ENCODE data around the gene PRPSAP1.

PRPSAP1 gene

GRCh38 chr17:76382803-76383545 lies 29.3 kb upstream of the PRPSAP1 start:
- no peak for TF ChIP-seq CTCF (IDR thresholded peaks at IDR 0.05; ENCODE audit: low read depth, low read length)
- peak; percentile 69 for DNase-seq (ENCODE audit: low read depth, low spot score)
- peak overlapping the region; percentile 55 for H3K4me3 ChIP-seq (ENCODE audit: low read depth, low read length)
- in situ Hi-C loops (cut with HindIII; ENCODE audit: low sequenced_read_pairs) = no loop called here

DNA sequence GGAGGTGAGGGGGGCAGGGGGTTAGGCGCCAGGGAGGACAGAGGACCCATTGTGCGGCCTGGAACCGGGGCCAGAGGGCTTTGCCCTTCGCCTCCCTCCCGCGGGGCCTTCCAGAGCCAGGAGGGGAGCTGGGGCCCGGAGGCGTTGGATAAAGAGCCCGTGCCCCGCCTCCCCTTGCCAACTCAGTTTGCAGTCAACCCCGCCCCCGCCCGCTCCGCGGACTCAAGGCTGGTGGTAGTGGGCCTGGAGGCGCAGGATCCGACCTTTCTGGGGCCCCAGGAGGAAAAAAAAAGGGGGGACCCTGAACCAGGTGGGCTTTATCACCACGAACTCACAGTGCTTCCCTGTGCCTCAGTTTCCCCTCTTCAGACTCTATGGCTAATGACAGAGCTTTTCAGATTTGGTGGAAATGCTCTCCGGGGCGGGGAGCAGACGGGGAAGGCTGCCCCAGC lies 28.7 kb upstream of the PRPSAP1 start:
- DNase-seq (ENCODE audit: low read depth, low spot score) = peak; percentile 49
- peak overlapping the region; percentile 55 for H3K4me3 ChIP-seq (ENCODE audit: low read depth, low read length)
- TF ChIP-seq CTCF (IDR thresholded peaks at IDR 0.05; ENCODE audit: low read depth, low read length) = no peak
- in situ Hi-C loops (cut with HindIII; ENCODE audit: low sequenced_read_pairs) = no loop called here

DNA sequence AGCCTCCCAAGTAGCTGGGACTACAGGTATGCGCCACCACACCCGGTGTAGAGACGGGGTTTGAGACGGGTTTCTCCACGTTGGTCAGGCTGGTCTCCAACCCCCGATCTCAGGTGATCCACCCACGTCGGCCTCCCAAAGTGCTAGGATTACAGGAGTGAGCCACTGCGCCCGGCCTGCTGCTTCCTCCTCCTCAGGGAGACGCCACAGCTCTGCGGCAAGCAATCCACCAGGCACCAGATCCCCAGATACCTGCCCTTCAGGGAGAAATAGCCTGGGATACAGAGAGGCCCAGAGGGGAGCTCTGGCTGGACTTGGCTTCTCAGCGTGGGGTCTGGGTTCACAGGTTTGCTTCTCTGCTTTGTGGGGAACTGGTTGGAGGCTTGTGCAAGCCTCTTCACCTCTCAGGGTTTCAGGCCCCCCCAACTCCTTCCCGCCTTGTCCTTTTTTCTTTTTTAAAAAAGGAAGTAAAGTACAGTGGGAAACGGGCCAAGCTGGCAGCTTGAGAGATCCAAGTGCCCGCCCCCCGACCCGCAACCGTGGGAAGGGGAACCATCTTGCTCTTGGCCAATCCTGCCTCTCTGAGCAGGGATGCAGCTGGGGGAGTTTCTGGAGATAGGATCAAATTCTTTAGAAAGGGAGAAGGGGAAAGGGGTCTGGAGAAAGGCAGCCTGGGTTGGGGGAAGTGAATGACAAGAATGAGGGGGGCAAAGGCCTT lies 28.1 kb upstream of the PRPSAP1 start:
- DNase-seq (ENCODE audit: low read depth, low spot score) = no peak
- no peak overlapping the region for H3K4me3 ChIP-seq (ENCODE audit: low read depth, low read length)
- TF ChIP-seq CTCF (IDR thresholded peaks at IDR 0.05; ENCODE audit: low read depth, low read length) = no peak
- in situ Hi-C loops (cut with HindIII; ENCODE audit: low sequenced_read_pairs) = no loop called here

- in situ Hi-C loops (cut with HindIII; ENCODE audit: low sequenced_read_pairs) = no loop called here
Observed at GRCh38 chr17:76379646-76380376, 26.1 kb upstream of the PRPSAP1 start.

DNA sequence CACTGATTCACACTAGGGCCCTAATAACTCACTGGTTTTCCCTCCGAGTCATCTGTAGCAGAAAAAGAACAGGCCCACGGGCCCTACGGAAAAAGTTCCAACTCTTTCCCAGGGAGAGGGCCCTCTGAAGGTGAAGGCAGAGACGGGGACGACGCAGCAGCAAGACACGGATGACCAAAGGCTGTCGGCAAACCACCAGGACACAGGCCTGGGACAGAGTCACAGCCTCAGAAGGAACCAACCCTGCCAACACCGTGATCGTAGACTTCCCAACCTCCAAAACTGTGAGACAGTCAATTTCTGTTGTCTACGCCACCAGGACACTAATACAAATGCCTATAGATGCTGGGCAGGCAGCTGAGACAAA lies 25.5 kb upstream of the PRPSAP1 start:
- in situ Hi-C loops (cut with HindIII; ENCODE audit: low sequenced_read_pairs) = no loop called here
- no peak overlapping the region for H3K4me3 ChIP-seq (ENCODE audit: low read depth, low read length)
- no peak for TF ChIP-seq CTCF (IDR thresholded peaks at IDR 0.05; ENCODE audit: low read depth, low read length)
- DNase-seq (ENCODE audit: low read depth, low spot score) = no peak

More at GRCh38 chr17:76379646-76380376, 26.1 kb upstream of the PRPSAP1 start:
- H3K4me3 ChIP-seq (ENCODE audit: low read depth, low read length) = no peak overlapping the region
- TF ChIP-seq CTCF (IDR thresholded peaks at IDR 0.05; ENCODE audit: low read depth, low read length) = no peak
- no peak for DNase-seq (ENCODE audit: low read depth, low spot score)

DNA sequence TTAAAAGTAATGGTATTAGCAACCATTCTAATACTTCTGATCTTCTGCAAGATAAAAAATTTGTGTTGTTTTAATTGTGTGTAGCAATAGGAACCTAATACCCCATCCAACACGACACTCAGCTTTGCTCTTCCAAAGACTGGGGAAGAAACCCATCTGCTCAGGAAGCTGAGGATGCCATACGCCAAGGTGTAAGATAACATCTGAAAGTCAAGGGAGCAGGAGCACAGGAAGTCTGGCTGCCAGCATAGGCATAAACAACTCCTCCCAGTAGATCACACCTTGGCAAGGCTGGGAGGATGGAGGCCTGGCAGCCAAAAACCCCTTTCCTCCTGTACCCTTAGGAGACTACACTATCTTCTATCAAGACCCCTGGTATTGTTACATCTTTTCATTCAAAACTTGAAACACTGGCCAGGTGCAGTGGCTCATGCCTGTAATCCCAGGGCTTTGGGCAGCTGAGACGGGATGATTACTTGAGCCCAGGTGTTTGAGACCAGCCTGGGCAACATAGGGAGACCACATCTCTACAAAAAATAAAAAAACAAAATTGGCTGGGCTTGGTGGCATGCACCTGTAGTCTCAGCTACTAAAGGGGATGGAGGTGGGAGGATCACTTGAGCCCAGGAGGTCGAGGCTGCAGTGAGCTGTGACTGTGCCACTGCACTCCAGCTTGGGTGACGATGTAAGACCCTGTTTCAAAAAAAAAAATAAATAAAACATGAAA lies 25.0 kb upstream of the PRPSAP1 start:
- H3K4me3 ChIP-seq (ENCODE audit: low read depth, low read length) = no peak overlapping the region
- no peak for TF ChIP-seq CTCF (IDR thresholded peaks at IDR 0.05; ENCODE audit: low read depth, low read length)
- in situ Hi-C loops (cut with HindIII; ENCODE audit: low sequenced_read_pairs) = no loop called here
- DNase-seq (ENCODE audit: low read depth, low spot score) = no peak

Data from astrocyte of the spinal cord (primary cell).